Suprapubic skin (tissue), 4 donors: ENCODE results near the gene MCRIP2.

Experiments used
- EP300 ChIP-seq: sonication (generic); formaldehyde crosslinking; IDR thresholded peaks from one replicate; pipeline ENCODE4 v1.6.1; 2017; ENCODE audit warnings: antibody characterized with exemption
- POLR2A ChIP-seq, 2 donors: fragments of 450-650 bp; IDR thresholded peaks; one replicate each; pipeline ENCODE4 v1.6.1; 2017; ENCODE audit warnings: antibody characterized with exemption in 2 of 2, mild to moderate bottlenecking in 2 of 2, moderate library complexity in 2 of 2
- POLR2AphosphoS5 ChIP-seq, 3 donors: sonication (generic); formaldehyde crosslinking; IDR thresholded peaks; one replicate each; pipeline ENCODE4 v1.6.1; 2017; ENCODE audit warnings: antibody characterized with exemption in 3 of 3
- TF ChIP-seq, protein P1 (sequence below), 2 donors: fragments of 200-600 bp in 1 of 2; fragments of 450-650 bp in 1 of 2; sonication (generic) in 1 of 2; IDR thresholded peaks; one replicate each; pipeline ENCODE4 v1.5.1; 2016 to 2019; ENCODE audit warnings: antibody characterized with exemption in 2 of 2, mild to moderate bottlenecking in 1 of 2, moderate library complexity in 1 of 2

DNA sequence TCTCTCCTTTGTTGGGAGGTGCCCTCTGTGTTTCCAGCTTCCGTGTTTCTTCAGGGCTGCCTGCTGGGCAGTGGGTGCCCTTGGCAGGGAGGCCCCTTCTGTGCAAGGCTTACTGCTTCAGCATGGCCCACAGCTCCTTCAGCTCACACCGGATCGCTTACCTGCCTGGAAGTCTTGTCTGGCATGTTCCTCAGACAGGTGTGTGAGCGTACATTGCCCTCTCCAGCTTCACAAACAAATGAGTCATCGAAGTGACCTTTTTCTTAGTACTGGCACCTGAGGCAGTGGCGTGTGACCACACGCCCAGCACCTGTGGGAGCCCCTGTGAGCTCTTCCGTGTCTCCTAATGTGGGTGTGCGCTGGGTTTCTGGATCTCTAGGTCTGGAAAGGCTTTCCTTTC is 48.2 kb upstream of the MCRIP2 start:
- TF ChIP-seq, protein P1, sequence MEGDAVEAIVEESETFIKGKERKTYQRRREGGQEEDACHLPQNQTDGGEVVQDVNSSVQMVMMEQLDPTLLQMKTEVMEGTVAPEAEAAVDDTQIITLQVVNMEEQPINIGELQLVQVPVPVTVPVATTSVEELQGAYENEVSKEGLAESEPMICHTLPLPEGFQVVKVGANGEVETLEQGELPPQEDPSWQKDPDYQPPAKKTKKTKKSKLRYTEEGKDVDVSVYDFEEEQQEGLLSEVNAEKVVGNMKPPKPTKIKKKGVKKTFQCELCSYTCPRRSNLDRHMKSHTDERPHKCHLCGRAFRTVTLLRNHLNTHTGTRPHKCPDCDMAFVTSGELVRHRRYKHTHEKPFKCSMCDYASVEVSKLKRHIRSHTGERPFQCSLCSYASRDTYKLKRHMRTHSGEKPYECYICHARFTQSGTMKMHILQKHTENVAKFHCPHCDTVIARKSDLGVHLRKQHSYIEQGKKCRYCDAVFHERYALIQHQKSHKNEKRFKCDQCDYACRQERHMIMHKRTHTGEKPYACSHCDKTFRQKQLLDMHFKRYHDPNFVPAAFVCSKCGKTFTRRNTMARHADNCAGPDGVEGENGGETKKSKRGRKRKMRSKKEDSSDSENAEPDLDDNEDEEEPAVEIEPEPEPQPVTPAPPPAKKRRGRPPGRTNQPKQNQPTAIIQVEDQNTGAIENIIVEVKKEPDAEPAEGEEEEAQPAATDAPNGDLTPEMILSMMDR (IDR thresholded peaks at IDR 0.05): no peak
- TF ChIP-seq POLR2A (IDR thresholded peaks at IDR 0.05) (no peak), POLR2AphosphoS5 (IDR thresholded peaks at IDR 0.05) (no peak), EP300 (no peak)
